GM10847 (cell line): ENCODE measurements around the gene NTN1.

Experiments used
- POLR2A ChIP-seq: IDR thresholded peaks from 2 replicates; pipeline ENCODE4 v1.6.1; 2011; ENCODE audit not compliant: insufficient read length; ENCODE audit errors: extremely low read depth

The NTN1 gene

GRCh38 chr17:9238340-9239245, 217.3 kb downstream of the NTN1 start:
- TF ChIP-seq POLR2A, result no peak

- TF ChIP-seq POLR2A, result no peak
Observed at GRCh38 chr17:9239246-9239792, 218.0 kb downstream of the NTN1 start.

- no peak for TF ChIP-seq POLR2A
Observed at GRCh38 chr17:9239793-9240658, 218.7 kb downstream of the NTN1 start.

GRCh38 chr17:9240659-9241370, 219.5 kb downstream of the NTN1 start:
- TF ChIP-seq POLR2A, result no peak

GRCh38 chr17:9241371-9241712, 220.0 kb downstream of the NTN1 start:
- no peak for TF ChIP-seq POLR2A

GRCh38 chr17:9241774-9242496, 220.6 kb downstream of the NTN1 start:
- no peak for TF ChIP-seq POLR2A

GRCh38 chr17:9242497-9242881, 221.2 kb downstream of the NTN1 start:
- no peak for TF ChIP-seq POLR2A

- no peak for TF ChIP-seq POLR2A
Observed at GRCh38 chr17:9242983-9243382, 221.7 kb downstream of the NTN1 start.

GRCh38 chr17:9244066-9245052, 223.0 kb downstream of the NTN1 start:
- TF ChIP-seq POLR2A, result no peak

- TF ChIP-seq POLR2A, result no peak
Observed at GRCh38 chr17:9247401-9247938, 226.2 kb downstream of the NTN1 start.

- TF ChIP-seq POLR2A, result no peak
Observed at GRCh38 chr17:9249245-9249953, 228.1 kb downstream of the NTN1 start.

- no peak for TF ChIP-seq POLR2A
Observed at GRCh38 chr17:9251273-9251672, 230.0 kb downstream of the NTN1 start.
